HepG2 (cell line): Measurements from ENCODE around the gene ZIC2. TPM values are rescaled to one million over a fixed set of nuclear protein-coding genes. Genes with fewer than 3 reads are reported as not detected.

Experiments
- ATAC-seq: fragments of 200-7000 bp; cut with Tn5 transposase; 3 replicates; pipeline ENCODE4 v1.9.1; 2020; ENCODE audit warnings: mild to moderate bottlenecking, moderate library complexity
- BruUV-seq: library from RNA; stranded (reverse); fragments of 400-500 nt; replicated peaks from 2 replicates; lab custom pipeline; 2021; lab: Mats Ljungman, UMichigan
- CTCF ChIA-PET: fragments of 300-600 bp; formaldehyde crosslinking; extraction: SDS; loops from one replicate; lab custom pipeline; 2021; ENCODE audit warnings: low total read pairs, inconsistent platforms, low intra/inter-chr PET ratio; lab: Yijun Ruan, JAX
- POLR2A ChIA-PET: fragments of 350-600 bp; sonication (Branson Sonifier 250); formaldehyde crosslinking; loops from one replicate; lab custom pipeline; 2020; ENCODE audit warnings: antibody characterized with exemption, inconsistent platforms; lab: Yijun Ruan, JAX
- DNase-seq: peaks from one replicate; pipeline ENCODE4 v3.0.0-alpha.2; 2015; ENCODE audit warnings: low spot score
- FAIRE-seq: peaks from 3 replicates; lab custom pipeline; 2011; peaks lifted over from hg19 to GRCh38; lab: Jason Lieb, UNC
- H2AFZ ChIP-seq: one replicate; pipeline ENCODE4 v1.6.1; 2011; ENCODE audit warnings: low read length, inconsistent platforms
- H3K27ac ChIP-seq: fragments of 300-600 bp; 3 replicates; pipeline ENCODE4 v1.8.0; 2011; ENCODE audit warnings: mixed run types, mild to moderate bottlenecking, mixed read lengths, low read length, inconsistent platforms; ENCODE audit not compliant: insufficient read depth; ENCODE audit errors: extremely low read length
- H3K27me3 ChIP-seq, 2 experiments: fragments of 200-600 bp in 1 of 2; 2 replicates in 1 of 2; 3 replicates in 1 of 2; pipeline versions ENCODE4 v1.6.0 to v1.8.0; 2011; ENCODE audit warnings: low read length in 2 of 2, mild to moderate bottlenecking in 2 of 2, moderate library complexity in 2 of 2, inconsistent platforms in 1 of 2; ENCODE audit not compliant: insufficient read depth in 2 of 2, control insufficient read depth in 1 of 2
- H3K36me3 ChIP-seq, 2 experiments: fragments of 200-600 bp in 1 of 2; replicated peaks in 1 of 2; 2 replicates in 1 of 2; 3 replicates in 1 of 2; pipeline versions ENCODE4 v1.5.1 to v1.8.0; 2011; ENCODE audit warnings: low read length in 2 of 2, inconsistent platforms in 1 of 2; ENCODE audit not compliant: insufficient read depth in 2 of 2, control insufficient read depth in 1 of 2
- H3K4me1 ChIP-seq: 2 replicates; pipeline ENCODE4 v1.5.1; 2012; ENCODE audit warnings: low read length, inconsistent platforms; ENCODE audit not compliant: insufficient read depth
- H3K4me2 ChIP-seq: 2 replicates; pipeline ENCODE4 v1.6.0; 2011; ENCODE audit warnings: low read depth, low read length, inconsistent platforms
- H3K4me3 ChIP-seq, 3 experiments: fragments of 200-600 bp in 1 of 3; sonication (generic), shearing (Covaris generic) in 1 of 3; replicated peaks in 1 of 3; 2 replicates each; pipeline ENCODE4 v1.5.1; 2011 to 2016; ENCODE audit warnings: low read length in 3 of 3, inconsistent platforms in 2 of 3, low read depth in 2 of 3, mild to moderate bottlenecking in 2 of 3, control low read depth in 1 of 3, mixed read lengths in 1 of 3; ENCODE audit not compliant: insufficient read depth in 1 of 3
- H3K79me2 ChIP-seq: one replicate; pipeline ENCODE4 v1.6.1; 2011; ENCODE audit warnings: low read length, inconsistent platforms; ENCODE audit not compliant: insufficient read depth
- H3K9ac ChIP-seq: 2 replicates; pipeline ENCODE4 v1.6.0; 2011; ENCODE audit warnings: mild to moderate bottlenecking, low read depth, low read length, inconsistent platforms; ENCODE audit not compliant: insufficient read depth
- H3K9me3 ChIP-seq: 2 replicates; pipeline ENCODE4 v1.5.1; 2012; ENCODE audit warnings: mild to moderate bottlenecking, low read length
- H4K20me1 ChIP-seq: 2 replicates; pipeline ENCODE4 v1.6.0; 2011; ENCODE audit warnings: inconsistent platforms, mild to moderate bottlenecking, low read length, moderate library complexity; ENCODE audit not compliant: insufficient read depth
- FOXA1 ChIP-seq, 2 experiments: fragments of 450-650 bp in 1 of 2; sonication (generic) in 1 of 2; formaldehyde crosslinking in 1 of 2; IDR thresholded peaks; 2 replicates each; pipeline versions ENCODE4 v1.4.0 to v1.6.1; 2016 to 2020; ENCODE audit warnings: missing genetic modification reagents in 1 of 2
- SALL2 ChIP-seq: sonication (generic); formaldehyde crosslinking; IDR thresholded peaks from 2 replicates; pipeline ENCODE4 v1.8.1; 2023; ENCODE audit warnings: mild to moderate bottlenecking, missing genetic modification reagents, inconsistent platforms
- ZNF670 ChIP-seq: sonication (generic); formaldehyde crosslinking; IDR thresholded peaks from 2 replicates; pipeline ENCODE4 v1.8.0; 2022; ENCODE audit warnings: mild to moderate bottlenecking, missing genetic modification reagents, borderline replicate concordance
- WGBS: methylation state at CpG from one replicate; pipeline ENCODE4 v1.1.6; 2017; ENCODE audit warnings: low lambda C conversion rate; 5-methylcytosine and 5-hydroxymethylcytosine counted together
- in situ Hi-C: cut with HindIII; loops from 2 replicates; pipeline ENCODE4 v1.10.0; 2017; ENCODE audit warnings: low pct_unique_long_range_greater_than_20kb; ENCODE audit not compliant: extremely low pct_ligation_motif_present
- intact Hi-C: fragments of 100-400 bp; cut with micrococcal nuclease; formaldehyde crosslinking; loops from one replicate; pipeline ENCODE4 v1.10.0; 2022; ENCODE audit not compliant: unreplicated experiment
- polyA plus RNA-seq, 8 experiments: library from polyadenylated mRNA; depleted of rRNA in 3 of 8; stranded (reverse) in 7 of 8; unstranded in 1 of 8; fragments of >200 nt; fragmentation: Illumina TruSeq in 4 of 8; extraction: Trizol in 4 of 8; gene quantifications; 2 replicates each; pipeline versions ENCODE4 v1.2.1 to v1.2.3, GENCODE V29; 2011 to 2016; ENCODE audit warnings: low read depth in 4 of 8, missing spikeins in 1 of 8, mixed read lengths in 1 of 8; ENCODE audit not compliant: insufficient read depth in 1 of 8
- total RNA-seq, 5 experiments: library from RNA; depleted of rRNA; stranded (reverse); fragments of >200 nt; fragmentation: Illumina TruSeq; extraction: Trizol; gene quantifications; 2 replicates each; pipeline ENCODE4 v1.2.3, GENCODE V29; 2016; ENCODE audit warnings: low read depth in 1 of 5
- TF ChIP-seq, protein P1 (sequence below): sonication (generic); formaldehyde crosslinking; IDR thresholded peaks from 2 replicates; pipeline ENCODE4 v1.5.0; 2020; ENCODE audit warnings: mild to moderate bottlenecking, missing genetic modification reagents, moderate library complexity
- TF ChIP-seq, protein P2 (sequence below), 2 experiments: sonication (generic) in 1 of 2; formaldehyde crosslinking in 1 of 2; IDR thresholded peaks; 2 replicates each; pipeline versions ENCODE4 v1.4.0 to v1.6.1; 2018 to 2020; ENCODE audit warnings: missing genetic modification reagents in 2 of 2, borderline replicate concordance in 1 of 2, low read depth in 1 of 2, mild to moderate bottlenecking in 1 of 2, missing biosample characterization in 1 of 2

Gene ZIC2
- total and polyA plus RNA-seq, 2 of the 13 experiments (the other 11 are each of a cell fraction or from before 2014, with no cell fraction given) = 0.13 TPM; not detected in 1

DNA sequence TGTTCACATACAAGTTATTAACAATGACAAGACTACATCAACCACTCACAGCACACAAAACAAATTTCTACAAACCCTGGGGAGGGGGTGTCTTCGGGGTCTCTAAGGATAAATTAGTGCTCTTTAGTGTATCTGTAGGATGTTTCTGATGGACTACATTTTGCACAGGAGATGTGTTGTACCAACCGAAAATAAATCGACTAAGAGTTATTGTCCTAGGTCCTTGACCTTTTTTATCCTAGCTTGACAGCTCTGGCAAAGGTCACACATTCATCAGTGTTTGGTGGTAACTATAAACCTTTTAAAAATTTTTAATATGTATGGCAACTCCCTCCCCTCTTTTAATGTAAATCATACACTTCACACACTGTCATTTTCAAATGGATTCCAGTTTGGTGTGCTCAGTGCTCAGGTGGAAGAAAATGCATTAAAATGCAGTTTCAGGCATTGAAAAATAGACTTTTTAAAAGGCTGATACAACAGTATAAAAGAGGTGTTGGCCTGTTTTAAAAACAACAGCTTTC, 17.7 kb upstream of the ZIC2 start:
- Histone ChIP-seq H2AFZ (no peak overlapping the region), H3K27me3 (peaks cover 3 to 27% of the 10 kb centered on the region in 2 experiments), H3K4me3 (no peak overlapping the region), H3K79me2 (no peaks in the 10 kb centered on the region), H3K9ac (no peak overlapping the region), H4K20me1 (no peaks in the 10 kb centered on the region), H3K9me3 (no peaks in the 10 kb centered on the region), H3K36me3 (no peaks in the 10 kb centered on the region), H3K4me1 (peaks cover 13% of the 10 kb centered on the region), H3K27ac (no peak overlapping the region), H3K4me2 (no peak overlapping the region)
- ATAC-seq (no peak), FAIRE-seq (no peak), DNase-seq (no peak)
- intact Hi-C loops = no loop called here
- 36% methylated on average over 3 of the region's 3 CpGs for WGBS
- in situ Hi-C loops = no loop called here
- CTCF ChIA-PET = no interaction called here
- POLR2A ChIA-PET = no interaction called here
- no TSS peak for BruUV-seq
- TF ChIP-seq, protein P1, sequence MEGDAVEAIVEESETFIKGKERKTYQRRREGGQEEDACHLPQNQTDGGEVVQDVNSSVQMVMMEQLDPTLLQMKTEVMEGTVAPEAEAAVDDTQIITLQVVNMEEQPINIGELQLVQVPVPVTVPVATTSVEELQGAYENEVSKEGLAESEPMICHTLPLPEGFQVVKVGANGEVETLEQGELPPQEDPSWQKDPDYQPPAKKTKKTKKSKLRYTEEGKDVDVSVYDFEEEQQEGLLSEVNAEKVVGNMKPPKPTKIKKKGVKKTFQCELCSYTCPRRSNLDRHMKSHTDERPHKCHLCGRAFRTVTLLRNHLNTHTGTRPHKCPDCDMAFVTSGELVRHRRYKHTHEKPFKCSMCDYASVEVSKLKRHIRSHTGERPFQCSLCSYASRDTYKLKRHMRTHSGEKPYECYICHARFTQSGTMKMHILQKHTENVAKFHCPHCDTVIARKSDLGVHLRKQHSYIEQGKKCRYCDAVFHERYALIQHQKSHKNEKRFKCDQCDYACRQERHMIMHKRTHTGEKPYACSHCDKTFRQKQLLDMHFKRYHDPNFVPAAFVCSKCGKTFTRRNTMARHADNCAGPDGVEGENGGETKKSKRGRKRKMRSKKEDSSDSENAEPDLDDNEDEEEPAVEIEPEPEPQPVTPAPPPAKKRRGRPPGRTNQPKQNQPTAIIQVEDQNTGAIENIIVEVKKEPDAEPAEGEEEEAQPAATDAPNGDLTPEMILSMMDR = no peak
- no peak for TF ChIP-seq FOXA1 (IDR thresholded peaks at IDR 0.05)
- no peak for TF ChIP-seq FOXA1 (CRISPR knock-in tag; IDR thresholded peaks at IDR 0.05)
- no peak for TF ChIP-seq SALL2
- no peak for TF ChIP-seq ZNF670 (CRISPR knock-in tag)

DNA sequence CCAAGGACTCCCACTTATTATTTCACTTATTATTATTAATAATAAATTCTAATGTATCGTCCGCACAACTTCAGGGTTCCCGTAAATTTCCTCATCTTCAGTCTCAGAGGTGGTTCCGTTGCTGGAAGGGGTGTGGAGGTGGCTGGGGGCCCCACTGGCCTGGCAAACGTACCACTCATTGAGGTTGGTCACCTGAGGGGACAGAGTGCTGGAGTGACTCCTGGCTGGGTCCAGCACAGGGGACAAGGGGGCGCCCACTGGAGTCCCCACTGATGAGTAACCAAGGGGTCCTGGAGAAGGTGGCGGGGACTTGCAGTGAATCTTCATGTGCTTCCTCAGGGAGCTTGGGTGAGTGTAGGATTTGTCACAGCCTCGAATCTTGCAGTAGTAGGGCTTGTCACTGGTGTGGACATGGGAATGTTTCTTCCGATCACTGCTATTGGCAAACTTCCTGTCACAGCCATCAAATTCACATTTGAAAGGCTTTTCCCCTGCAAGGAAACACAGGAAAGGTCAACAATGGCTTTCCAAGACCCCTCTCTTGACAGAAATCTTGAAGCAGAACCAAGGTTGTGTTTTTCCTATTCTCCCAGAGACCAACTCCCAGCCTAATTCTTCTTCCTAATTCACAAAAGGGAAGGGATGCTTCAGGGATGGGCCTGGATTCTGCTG, 16.1 kb upstream of the ZIC2 start:
- no peak overlapping the region for H3K4me2 ChIP-seq
- H3K9me3 ChIP-seq = no peaks in the 10 kb centered on the region
- no peak overlapping the region for H2AFZ ChIP-seq
- no peaks in the 10 kb centered on the region for H3K36me3 ChIP-seq
- POLR2A ChIA-PET = no interaction called here
- 75% methylated on average over 6 of the region's 9 CpGs for WGBS
- in situ Hi-C loops (no loop called here), intact Hi-C loops (no loop called here)
- BruUV-seq = no TSS peak
- ATAC-seq (no peak), FAIRE-seq (no peak), DNase-seq (no peak)
- H3K4me3 ChIP-seq = no peak overlapping the region
- peaks cover 6 to 16% of the 10 kb centered on the region in 2 experiments; a peak in 4 of 5 replicates for H3K27me3 ChIP-seq
- no peak overlapping the region for H3K27ac ChIP-seq
- no peaks in the 10 kb centered on the region for H3K4me1 ChIP-seq
- no peak overlapping the region for H3K9ac ChIP-seq
- CTCF ChIA-PET = no interaction called here
- H4K20me1 ChIP-seq = no peaks in the 10 kb centered on the region
- no peaks in the 10 kb centered on the region for H3K79me2 ChIP-seq
- TF ChIP-seq, protein P2, sequence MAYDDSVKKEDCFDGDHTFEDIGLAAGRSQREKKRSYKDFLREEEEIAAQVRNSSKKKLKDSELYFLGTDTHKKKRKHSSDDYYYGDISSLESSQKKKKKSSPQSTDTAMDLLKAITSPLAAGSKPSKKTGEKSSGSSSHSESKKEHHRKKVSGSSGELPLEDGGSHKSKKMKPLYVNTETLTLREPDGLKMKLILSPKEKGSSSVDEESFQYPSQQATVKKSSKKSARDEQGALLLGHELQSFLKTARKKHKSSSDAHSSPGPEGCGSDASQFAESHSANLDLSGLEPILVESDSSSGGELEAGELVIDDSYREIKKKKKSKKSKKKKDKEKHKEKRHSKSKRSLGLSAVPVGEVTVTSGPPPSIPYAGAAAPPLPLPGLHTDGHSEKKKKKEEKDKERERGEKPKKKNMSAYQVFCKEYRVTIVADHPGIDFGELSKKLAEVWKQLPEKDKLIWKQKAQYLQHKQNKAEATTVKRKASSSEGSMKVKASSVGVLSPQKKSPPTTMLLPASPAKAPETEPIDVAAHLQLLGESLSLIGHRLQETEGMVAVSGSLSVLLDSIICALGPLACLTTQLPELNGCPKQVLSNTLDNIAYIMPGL (CRISPR knock-in tag; IDR thresholded peaks at IDR 0.05; ENCODE audit: borderline replicate concordance in 1 of 2, low read depth in 1 of 2) = no peak
